Measurements from ENCODE around the gene SCARF2.
"Not testable (repeated sequence)": the region's sequence is repeated elsewhere in the genome, so short reads cannot be mapped to it uniquely, and the experiment has no call there.

The SCARF2 gene

DNA sequence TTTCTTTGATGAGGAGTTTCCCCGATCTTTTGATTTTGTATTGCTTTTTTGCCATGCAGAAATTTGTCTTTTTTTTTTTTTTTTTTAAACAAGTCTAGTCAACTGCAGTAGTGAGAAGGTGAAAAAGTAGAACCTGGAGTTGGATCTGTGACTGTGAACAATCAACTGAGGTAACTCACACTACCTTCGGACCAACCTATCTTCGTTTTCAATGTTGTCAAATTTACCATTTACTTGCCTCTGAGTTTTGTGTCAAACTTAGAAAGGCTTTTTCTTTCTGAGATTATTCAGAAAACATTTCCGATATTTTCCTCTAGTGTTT is 37.5 kb upstream of the SCARF2 start:
- TF ChIP-seq, protein P1, sequence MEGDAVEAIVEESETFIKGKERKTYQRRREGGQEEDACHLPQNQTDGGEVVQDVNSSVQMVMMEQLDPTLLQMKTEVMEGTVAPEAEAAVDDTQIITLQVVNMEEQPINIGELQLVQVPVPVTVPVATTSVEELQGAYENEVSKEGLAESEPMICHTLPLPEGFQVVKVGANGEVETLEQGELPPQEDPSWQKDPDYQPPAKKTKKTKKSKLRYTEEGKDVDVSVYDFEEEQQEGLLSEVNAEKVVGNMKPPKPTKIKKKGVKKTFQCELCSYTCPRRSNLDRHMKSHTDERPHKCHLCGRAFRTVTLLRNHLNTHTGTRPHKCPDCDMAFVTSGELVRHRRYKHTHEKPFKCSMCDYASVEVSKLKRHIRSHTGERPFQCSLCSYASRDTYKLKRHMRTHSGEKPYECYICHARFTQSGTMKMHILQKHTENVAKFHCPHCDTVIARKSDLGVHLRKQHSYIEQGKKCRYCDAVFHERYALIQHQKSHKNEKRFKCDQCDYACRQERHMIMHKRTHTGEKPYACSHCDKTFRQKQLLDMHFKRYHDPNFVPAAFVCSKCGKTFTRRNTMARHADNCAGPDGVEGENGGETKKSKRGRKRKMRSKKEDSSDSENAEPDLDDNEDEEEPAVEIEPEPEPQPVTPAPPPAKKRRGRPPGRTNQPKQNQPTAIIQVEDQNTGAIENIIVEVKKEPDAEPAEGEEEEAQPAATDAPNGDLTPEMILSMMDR (conservative IDR thresholded peaks at IDR 0.05) = no peak
- no peak for TF ChIP-seq ZFX (IDR thresholded peaks at IDR 0.05)
- no peak overlapping the region for H3K27ac ChIP-seq

DNA sequence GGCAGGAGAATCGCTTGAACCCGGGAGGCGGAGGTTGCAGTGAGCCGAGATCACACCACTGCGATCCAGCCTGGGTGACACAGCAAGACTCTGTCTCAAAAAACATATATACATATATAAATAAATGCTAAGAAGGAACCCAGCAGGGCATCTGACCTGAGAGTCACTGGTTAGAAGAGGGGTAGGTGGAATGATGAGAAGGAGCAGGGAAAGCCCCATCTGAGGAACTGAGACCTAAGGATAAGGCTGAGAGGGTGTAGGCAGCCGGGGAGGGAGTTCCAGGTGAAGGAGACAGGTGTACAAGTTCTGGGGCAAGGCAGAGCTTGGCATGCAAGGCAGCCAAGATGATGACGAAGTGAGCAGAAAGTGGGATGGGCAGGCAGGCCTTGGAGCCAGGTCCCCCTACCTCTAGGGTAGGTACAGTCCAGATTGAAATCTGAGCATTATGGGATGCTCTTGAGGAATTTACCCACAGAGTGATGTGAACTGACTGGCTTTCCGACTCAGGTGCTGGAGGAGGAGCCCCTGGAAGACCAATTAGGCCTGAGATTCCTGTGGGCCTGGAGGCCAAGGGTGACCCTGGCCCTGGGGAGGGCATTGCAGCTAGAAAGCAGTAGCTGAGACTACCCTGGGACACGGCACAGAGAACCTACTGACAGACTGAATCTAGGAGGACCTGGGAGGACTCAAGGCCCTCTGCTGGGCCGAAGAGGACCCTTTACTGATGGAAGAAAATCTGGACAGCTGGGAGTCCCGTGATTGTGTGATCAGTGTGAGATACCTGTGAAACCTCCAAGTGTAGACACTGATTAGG is 35.2 kb upstream of the SCARF2 start:
- no peak overlapping the region for H3K27ac ChIP-seq
- TF ChIP-seq, protein P1 (conservative IDR thresholded peaks at IDR 0.05) = no peak
- TF ChIP-seq ZFX (IDR thresholded peaks at IDR 0.05) = no peak

DNA sequence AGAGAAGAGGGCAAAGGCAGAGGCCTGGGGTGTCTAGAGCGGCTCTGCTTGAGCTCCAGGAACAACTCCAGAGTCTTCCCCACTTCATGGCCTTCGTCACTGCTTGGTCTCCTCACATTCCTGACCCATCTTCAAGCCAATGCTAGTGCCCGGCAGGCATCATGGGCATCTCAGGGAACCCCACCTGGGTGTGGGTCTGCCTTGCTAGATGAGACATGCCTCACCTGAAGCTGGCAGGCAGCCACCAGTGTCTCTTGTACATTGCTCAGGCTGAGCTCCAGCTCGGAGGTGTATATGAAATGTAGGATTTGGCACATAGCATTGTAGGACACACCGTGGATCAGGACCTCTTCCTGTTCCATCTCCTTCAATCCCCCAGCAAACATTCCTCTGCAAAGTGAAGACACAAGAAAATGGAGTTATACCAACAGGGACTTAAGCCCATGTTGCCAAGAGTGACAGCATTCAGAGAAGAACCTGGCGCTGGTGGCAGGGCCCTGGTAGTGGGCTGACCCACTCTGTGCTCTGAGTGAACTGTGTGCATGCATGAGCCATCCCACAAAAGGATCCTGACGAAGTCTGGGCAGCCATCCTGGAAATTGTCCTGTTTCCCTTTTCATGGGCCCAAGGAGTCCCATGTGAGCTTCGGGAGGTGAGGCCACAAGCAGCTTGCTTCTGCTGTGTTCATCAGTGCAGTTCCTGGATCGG is 33.7 kb upstream of the SCARF2 start:
- TF ChIP-seq ZFX (IDR thresholded peaks at IDR 0.05) = no peak
- TF ChIP-seq, protein P1 (conservative IDR thresholded peaks at IDR 0.05) = no peak
- no peak overlapping the region for H3K27ac ChIP-seq

GRCh38 chr22:20470525-20470924 is 32.9 kb upstream of the SCARF2 start:
- H3K27ac ChIP-seq = not testable (repeated sequence)

GRCh38 chr22:20469110-20469868 is 31.7 kb upstream of the SCARF2 start:
- no peak overlapping the region for H3K27ac ChIP-seq
- TF ChIP-seq, protein P1 (conservative IDR thresholded peaks at IDR 0.05) = no peak
- no peak for TF ChIP-seq ZFX (IDR thresholded peaks at IDR 0.05)

- H3K27ac ChIP-seq = no peak overlapping the region
- TF ChIP-seq, protein P1 (conservative IDR thresholded peaks at IDR 0.05) = no peak
- TF ChIP-seq ZFX (IDR thresholded peaks at IDR 0.05) = no peak
Observed at GRCh38 chr22:20466659-20467379, 29.2 kb upstream of the SCARF2 start.

DNA sequence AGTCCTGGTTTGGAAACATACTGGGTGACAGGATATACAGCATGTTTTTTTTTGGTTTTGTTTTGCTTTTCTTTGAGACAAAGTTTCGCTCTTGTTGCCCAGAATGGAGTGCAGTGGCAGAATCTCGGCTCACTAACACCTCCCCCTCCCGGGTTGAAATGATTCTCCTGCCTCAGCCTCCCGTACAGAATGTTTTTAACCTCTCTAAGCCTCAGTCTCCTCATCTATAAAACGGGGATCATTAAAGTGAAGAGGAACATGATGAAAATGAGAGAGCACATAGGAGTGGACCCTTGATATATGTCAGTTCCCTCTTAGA is 28.1 kb upstream of the SCARF2 start:
- TF ChIP-seq ZFX (IDR thresholded peaks at IDR 0.05) = no peak
- TF ChIP-seq, protein P1 (conservative IDR thresholded peaks at IDR 0.05) = no peak
- no peak overlapping the region for H3K27ac ChIP-seq

Measured in C4-2B (cell line).